HuH-7 (cell line): ENCODE measurements around the gene GLYAT.
A peak's percentile ranks its signal among the peaks of the same experiment; 100 is the strongest.

Experiments
- DNase-seq: peaks from one replicate; pipeline ENCODE4 v3.0.0; 2011; ENCODE audit warnings: low spot score

Gene GLYAT

GRCh38 chr11:58676563-58677135 is 55.1 kb downstream of the GLYAT start:
- DNase-seq, result no peak

- DNase-seq, result peak; percentile 48
Observed at GRCh38 chr11:58675334-58676155, 56.2 kb downstream of the GLYAT start.

GRCh38 chr11:58674609-58675008 is 57.1 kb downstream of the GLYAT start:
- no peak for DNase-seq

GRCh38 chr11:58671983-58672633 is 59.6 kb downstream of the GLYAT start:
- no peak for DNase-seq

- DNase-seq, result no peak
Observed at GRCh38 chr11:58659910-58660570, 71.7 kb downstream of the GLYAT start.

GRCh38 chr11:58659404-58659803 is 72.3 kb downstream of the GLYAT start:
- no peak for DNase-seq
